Skeletal muscle tissue (tissue), 4 donors: ENCODE results near the gene HTR3B. TPM values are rescaled to one million over a fixed set of nuclear protein-coding genes. Genes with fewer than 3 reads are reported as not detected.
"Not testable (repeated sequence)": the region's sequence is repeated elsewhere in the genome, so short reads cannot be mapped to it uniquely, and the experiment has no call there.

ENCODE experiments used
- H3K27ac ChIP-seq: one replicate; pipeline ENCODE4 v1.7.0; 2013; ENCODE audit warnings: mild to moderate bottlenecking, low read depth, low read length, inconsistent platforms
- H3K27me3 ChIP-seq, 3 donors: one replicate each; pipeline ENCODE4 v1.7.0; 2013; ENCODE audit warnings: low read length in 3 of 3; ENCODE audit not compliant: control insufficient read depth in 3 of 3, insufficient read depth in 3 of 3
- H3K36me3 ChIP-seq, 3 donors: one replicate each; pipeline ENCODE4 v1.7.0; 2013; ENCODE audit warnings: low read length in 3 of 3; ENCODE audit not compliant: control insufficient read depth in 3 of 3, insufficient read depth in 3 of 3
- H3K4me1 ChIP-seq, 3 donors: one replicate each; pipeline ENCODE4 v1.7.0; 2013; ENCODE audit warnings: low read length in 3 of 3, mild to moderate bottlenecking in 3 of 3; ENCODE audit not compliant: control insufficient read depth in 3 of 3, insufficient read depth in 3 of 3
- H3K4me3 ChIP-seq, 3 donors: one replicate each; pipeline ENCODE4 v1.7.0; 2013; ENCODE audit warnings: low read length in 3 of 3
- H3K9ac ChIP-seq, 3 donors: one replicate each; pipeline ENCODE4 v1.7.0; 2013; ENCODE audit warnings: low read length in 3 of 3, mild to moderate bottlenecking in 3 of 3, moderate library complexity in 2 of 3, low read depth in 1 of 3
- H3K9me3 ChIP-seq, 3 donors: one replicate each; pipeline ENCODE4 v1.7.0; 2013; ENCODE audit warnings: low read length in 3 of 3; ENCODE audit not compliant: control insufficient read depth in 3 of 3
- total RNA-seq: library from RNA; depleted of rRNA; stranded (reverse); fragments of >200 nt; gene quantifications from one replicate; pipeline ENCODE4 v1.2.3, GENCODE V29; 2014
- donor health status: Osteomylitis.

Gene HTR3B
- total RNA-seq, 1 donor from 2014 or later: not detected

- H3K4me1 ChIP-seq: no peaks in the 10 kb centered on the region
- no peaks in the 10 kb centered on the region for H3K36me3 ChIP-seq
- H3K9ac ChIP-seq: no peak overlapping the region
- H3K9me3 ChIP-seq: no peaks in the 10 kb centered on the region
- no peak overlapping the region for H3K27ac ChIP-seq
- H3K27me3 ChIP-seq: peaks cover 0 to 4% (median 0%) of the 10 kb centered on the region in 3 donors
- H3K4me3 ChIP-seq: no peak overlapping the region
Measured at GRCh38 chr11:113934761-113935160, 30.2 kb downstream of the HTR3B start.

- Histone ChIP-seq H3K9me3 (no peaks in the 10 kb centered on the region), H3K27ac (no peak overlapping the region), H3K36me3 (no peaks in the 10 kb centered on the region), H3K27me3 (peaks cover 0 to 4% (median 0%) of the 10 kb centered on the region in 3 donors), H3K4me3 (no peak overlapping the region), H3K4me1 (no peaks in the 10 kb centered on the region), H3K9ac (no peak overlapping the region)
Measured at GRCh38 chr11:113935858-113936257, 31.3 kb downstream of the HTR3B start.

- Histone ChIP-seq H3K4me3 (no peak overlapping the region), H3K27ac (no peak overlapping the region), H3K9me3 (no peaks in the 10 kb centered on the region), H3K36me3 (no peaks in the 10 kb centered on the region), H3K27me3 (no peaks in the 10 kb centered on the region), H3K4me1 (no peaks in the 10 kb centered on the region), H3K9ac (no peak overlapping the region)
Measured at GRCh38 chr11:113937918-113938317, 33.3 kb downstream of the HTR3B start.

GRCh38 chr11:113942256-113942655 is 37.7 kb downstream of the HTR3B start:
- no peak overlapping the region for H3K9ac ChIP-seq
- H3K27ac ChIP-seq: no peak overlapping the region
- peaks cover 0 to 3% (median 0%) of the 10 kb centered on the region in 3 donors for H3K27me3 ChIP-seq
- H3K9me3 ChIP-seq: no peaks in the 10 kb centered on the region
- H3K4me1 ChIP-seq: no peaks in the 10 kb centered on the region
- H3K36me3 ChIP-seq: no peaks in the 10 kb centered on the region
- H3K4me3 ChIP-seq: no peak overlapping the region

GRCh38 chr11:113946162-113946561 is 41.6 kb downstream of the HTR3B start:
- H3K4me1 ChIP-seq, H3K27me3 ChIP-seq, H3K27ac ChIP-seq, H3K4me3 ChIP-seq, H3K36me3 ChIP-seq, H3K9me3 ChIP-seq, H3K9ac ChIP-seq: not testable (repeated sequence)

GRCh38 chr11:113947994-113948393 is 43.4 kb downstream of the HTR3B start:
- Histone ChIP-seq H3K27ac (no peak overlapping the region), H3K27me3 (peaks cover 12 to 20% (median 13%) of the 10 kb centered on the region in 3 donors), H3K9ac (no peak overlapping the region), H3K4me1 (no peaks in the 10 kb centered on the region), H3K9me3 (no peaks in the 10 kb centered on the region), H3K36me3 (no peaks in the 10 kb centered on the region), H3K4me3 (no peak overlapping the region)

GRCh38 chr11:113949891-113950290 is 45.3 kb downstream of the HTR3B start:
- Histone ChIP-seq H3K4me1 (no peaks in the 10 kb centered on the region), H3K27me3 (peaks cover 13 to 25% (median 21%) of the 10 kb centered on the region in 3 donors), H3K9ac (no peak overlapping the region), H3K9me3 (no peaks in the 10 kb centered on the region), H3K4me3 (no peak overlapping the region), H3K27ac (no peak overlapping the region), H3K36me3 (no peaks in the 10 kb centered on the region)

- H3K27me3 ChIP-seq: peaks cover 15 to 27% (median 21%) of the 10 kb centered on the region in 3 donors
- no peaks in the 10 kb centered on the region for H3K9me3 ChIP-seq
- H3K27ac ChIP-seq: no peak overlapping the region
- no peaks in the 10 kb centered on the region for H3K36me3 ChIP-seq
- no peak overlapping the region for H3K4me3 ChIP-seq
- no peak overlapping the region for H3K9ac ChIP-seq
- H3K4me1 ChIP-seq: no peaks in the 10 kb centered on the region
Measured at GRCh38 chr11:113951537-113951936, 46.9 kb downstream of the HTR3B start.

- H3K36me3 ChIP-seq: no peaks in the 10 kb centered on the region
- H3K27ac ChIP-seq: no peak overlapping the region
- H3K4me1 ChIP-seq: no peaks in the 10 kb centered on the region
- H3K9me3 ChIP-seq: no peaks in the 10 kb centered on the region
- H3K27me3 ChIP-seq: peaks cover 15 to 29% (median 21%) of the 10 kb centered on the region in 3 donors
- H3K4me3 ChIP-seq: no peak overlapping the region
- H3K9ac ChIP-seq: no peak overlapping the region
Measured at GRCh38 chr11:113952070-113952469, 47.5 kb downstream of the HTR3B start.

- Histone ChIP-seq H3K9ac (no peak overlapping the region), H3K27me3 (peaks cover 15 to 31% (median 25%) of the 10 kb centered on the region in 3 donors), H3K27ac (no peak overlapping the region), H3K4me1 (no peaks in the 10 kb centered on the region), H3K9me3 (no peaks in the 10 kb centered on the region), H3K4me3 (no peak overlapping the region), H3K36me3 (no peaks in the 10 kb centered on the region)
Measured at GRCh38 chr11:113952588-113952987, 48.0 kb downstream of the HTR3B start.

GRCh38 chr11:113954235-113954634 is 49.6 kb downstream of the HTR3B start:
- H3K9ac ChIP-seq: no peak overlapping the region
- no peaks in the 10 kb centered on the region for H3K9me3 ChIP-seq
- H3K27ac ChIP-seq: no peak overlapping the region
- no peaks in the 10 kb centered on the region for H3K36me3 ChIP-seq
- H3K4me1 ChIP-seq: no peaks in the 10 kb centered on the region
- H3K4me3 ChIP-seq: no peak overlapping the region
- peaks cover 15 to 38% (median 28%) of the 10 kb centered on the region in 3 donors for H3K27me3 ChIP-seq
